DOHH2 (cell line): ENCODE data around the gene HEMGN.
A peak's percentile ranks its signal among the peaks of the same experiment; 100 is the strongest.

ENCODE experiments used
- EZH2phosphoT487 ChIP-seq: fragments of 200-600 bp; sonication (generic); IDR thresholded peaks from 2 replicates; pipeline ENCODE4 v1.6.1; 2017; ENCODE audit warnings: borderline replicate concordance, mild to moderate bottlenecking, antibody characterized with exemption, low read length, moderate library complexity, mixed read lengths
- TF ChIP-seq, protein P1 (sequence below): fragments of 200-600 bp; sonication (generic); IDR thresholded peaks from one replicate; pipeline ENCODE4 v1.5.1; 2014; ENCODE audit warnings: antibody characterized with exemption, mild to moderate bottlenecking, low read depth, low read length; ENCODE audit not compliant: poor library complexity, severe bottlenecking

- TF ChIP-seq, protein P1, sequence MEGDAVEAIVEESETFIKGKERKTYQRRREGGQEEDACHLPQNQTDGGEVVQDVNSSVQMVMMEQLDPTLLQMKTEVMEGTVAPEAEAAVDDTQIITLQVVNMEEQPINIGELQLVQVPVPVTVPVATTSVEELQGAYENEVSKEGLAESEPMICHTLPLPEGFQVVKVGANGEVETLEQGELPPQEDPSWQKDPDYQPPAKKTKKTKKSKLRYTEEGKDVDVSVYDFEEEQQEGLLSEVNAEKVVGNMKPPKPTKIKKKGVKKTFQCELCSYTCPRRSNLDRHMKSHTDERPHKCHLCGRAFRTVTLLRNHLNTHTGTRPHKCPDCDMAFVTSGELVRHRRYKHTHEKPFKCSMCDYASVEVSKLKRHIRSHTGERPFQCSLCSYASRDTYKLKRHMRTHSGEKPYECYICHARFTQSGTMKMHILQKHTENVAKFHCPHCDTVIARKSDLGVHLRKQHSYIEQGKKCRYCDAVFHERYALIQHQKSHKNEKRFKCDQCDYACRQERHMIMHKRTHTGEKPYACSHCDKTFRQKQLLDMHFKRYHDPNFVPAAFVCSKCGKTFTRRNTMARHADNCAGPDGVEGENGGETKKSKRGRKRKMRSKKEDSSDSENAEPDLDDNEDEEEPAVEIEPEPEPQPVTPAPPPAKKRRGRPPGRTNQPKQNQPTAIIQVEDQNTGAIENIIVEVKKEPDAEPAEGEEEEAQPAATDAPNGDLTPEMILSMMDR: peak; percentile 98
- TF ChIP-seq EZH2phosphoT487: no peak
These were observed 47.8 kb downstream of the HEMGN start for GRCh38 chr9:97889941-97890887.
